GM21723 (cell line): Measurements from ENCODE around the gene SNX32.
"Not testable (repeated sequence)": the region's sequence is repeated elsewhere in the genome, so short reads cannot be mapped to it uniquely, and the experiment has no call there.

ENCODE experiments used
- ATAC-seq: cut with Tn5 transposase; IDR thresholded peaks from one replicate; pipeline ENCODE4 v1.9.1; 2021; ENCODE audit warnings: mild to moderate bottlenecking, moderate library complexity; ENCODE audit not compliant: unreplicated experiment

The SNX32 gene

DNA sequence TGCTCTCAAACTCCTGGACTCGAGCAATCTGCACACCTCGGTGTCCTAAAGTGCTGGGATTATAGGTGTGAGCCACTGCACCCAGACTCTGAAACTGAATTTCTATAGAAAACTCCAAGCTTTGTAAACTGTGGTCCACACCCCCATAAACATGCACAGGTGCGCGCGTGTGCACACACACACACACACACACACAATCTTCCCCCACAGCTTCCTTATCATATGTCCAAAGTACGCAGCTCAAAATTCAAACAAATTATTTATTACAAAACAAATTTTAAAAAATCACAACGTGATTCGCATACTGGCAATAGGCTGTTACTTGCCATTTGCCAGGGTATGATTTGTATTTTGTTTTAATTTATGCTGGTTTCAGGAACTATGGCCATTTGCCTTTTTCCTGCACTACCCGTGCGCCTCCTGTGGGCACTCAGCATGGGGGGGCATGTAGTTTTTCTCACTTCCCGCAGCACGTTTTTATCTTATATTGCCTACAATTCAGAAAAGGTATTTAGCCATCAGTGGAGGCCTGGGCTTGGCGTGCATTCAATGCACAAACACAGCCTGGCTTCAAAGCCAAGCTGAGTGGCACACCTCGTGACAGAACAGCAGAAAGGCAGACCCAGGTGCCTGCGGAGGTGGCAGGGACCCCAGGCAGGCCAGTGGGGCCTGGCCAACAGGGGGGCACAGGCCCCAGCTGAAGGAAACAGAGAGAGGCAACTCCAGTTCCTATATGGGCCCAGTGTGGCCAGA is 10.8 kb upstream of the SNX32 start:
- ATAC-seq = no peak

DNA sequence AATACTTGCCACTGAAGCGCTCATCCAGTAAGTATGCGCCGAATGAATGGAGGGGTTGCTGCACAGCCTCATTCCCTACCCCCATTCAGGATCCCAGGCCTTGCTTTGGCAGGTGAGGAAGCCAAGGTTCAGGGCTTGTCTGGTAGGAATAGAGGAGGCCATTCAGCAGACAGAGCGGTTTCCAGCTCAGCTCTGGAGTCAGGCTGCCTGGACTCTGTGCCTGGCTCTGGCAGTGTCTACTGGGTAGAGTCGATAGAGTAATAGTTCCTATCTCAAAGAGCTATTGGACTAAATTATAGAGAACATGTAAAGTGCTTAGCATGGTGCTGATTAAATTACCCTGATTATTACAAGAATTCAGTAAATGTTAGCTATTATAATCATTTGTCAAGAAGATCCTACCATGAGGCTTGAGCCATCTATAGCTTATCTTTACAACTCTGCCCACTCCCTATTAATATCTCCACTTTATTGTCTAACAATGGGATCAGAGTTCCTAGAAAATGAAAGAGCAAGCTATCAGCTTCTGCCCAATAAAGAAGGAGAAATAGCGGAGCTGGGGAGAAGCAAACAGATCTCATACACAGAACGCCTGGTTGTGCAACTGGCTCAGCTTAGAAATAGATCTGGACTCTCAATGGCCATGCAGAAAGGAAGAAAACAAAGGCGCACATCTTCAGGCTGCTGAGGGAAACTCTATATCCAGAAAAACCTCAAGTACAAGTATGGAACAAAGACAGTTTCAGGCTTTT is 6.6 kb upstream of the SNX32 start:
- no peak for ATAC-seq

DNA sequence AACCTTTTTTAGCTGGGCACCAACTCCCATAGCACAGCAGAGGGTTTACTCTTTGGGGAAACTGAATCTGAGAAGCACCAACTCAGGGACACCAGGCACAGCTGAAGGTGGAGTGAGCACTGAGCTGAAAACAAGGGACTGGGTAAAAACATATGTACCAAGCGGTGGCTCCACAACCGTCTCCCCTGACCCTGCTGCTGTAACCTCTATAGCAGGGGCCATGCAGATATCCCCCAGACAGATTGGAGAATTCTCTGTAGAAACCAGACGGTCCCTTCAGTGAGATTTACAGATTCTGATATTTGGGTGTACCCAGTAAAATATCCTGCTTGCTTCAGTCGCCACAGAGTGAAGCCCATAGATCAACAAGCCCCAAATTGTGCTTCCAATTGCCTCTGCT is 4.3 kb upstream of the SNX32 start:
- ATAC-seq = no peak

DNA sequence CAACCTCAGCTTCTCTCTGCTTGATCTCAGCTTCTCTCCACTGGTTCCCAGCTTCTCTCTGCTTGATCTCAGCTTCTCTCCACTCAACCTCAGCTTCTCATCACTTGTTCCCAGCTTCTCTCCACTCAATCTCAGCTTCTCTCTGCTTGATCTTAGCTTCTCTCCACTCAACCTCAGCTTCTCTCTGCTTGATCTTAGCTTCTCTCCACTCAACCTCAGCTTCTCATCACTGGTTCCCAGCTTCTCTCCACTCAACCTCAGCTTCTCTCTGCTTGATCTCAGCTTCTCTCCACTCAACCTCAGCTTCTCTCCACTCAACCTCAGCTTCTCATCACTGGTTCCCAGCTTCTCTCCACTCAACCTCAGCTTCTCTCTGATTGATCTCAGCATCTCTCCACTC is 1.5 kb upstream of the SNX32 start:
- ATAC-seq = not testable (repeated sequence)

DNA sequence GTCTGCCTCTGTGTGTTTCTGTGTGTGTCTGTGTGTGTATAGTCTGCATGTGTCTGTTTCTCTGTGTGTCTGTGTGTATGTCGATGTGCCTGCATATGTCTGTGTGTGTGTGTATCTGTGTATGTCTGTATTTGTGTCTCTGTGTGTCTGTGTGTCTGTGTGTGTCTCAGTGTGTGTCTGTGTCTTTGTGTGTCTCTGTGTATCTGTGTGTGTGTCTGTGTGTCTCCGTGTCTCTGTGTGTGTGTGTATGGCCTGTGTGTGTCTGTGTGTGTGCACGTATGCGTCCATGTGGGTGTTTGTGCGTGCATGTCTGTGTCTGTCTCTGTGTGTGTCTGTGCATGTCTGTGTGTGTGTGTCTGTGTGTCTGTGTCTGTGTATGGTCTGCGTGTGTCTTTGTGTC is 439 bp downstream of the SNX32 start:
- ATAC-seq = no peak

DNA sequence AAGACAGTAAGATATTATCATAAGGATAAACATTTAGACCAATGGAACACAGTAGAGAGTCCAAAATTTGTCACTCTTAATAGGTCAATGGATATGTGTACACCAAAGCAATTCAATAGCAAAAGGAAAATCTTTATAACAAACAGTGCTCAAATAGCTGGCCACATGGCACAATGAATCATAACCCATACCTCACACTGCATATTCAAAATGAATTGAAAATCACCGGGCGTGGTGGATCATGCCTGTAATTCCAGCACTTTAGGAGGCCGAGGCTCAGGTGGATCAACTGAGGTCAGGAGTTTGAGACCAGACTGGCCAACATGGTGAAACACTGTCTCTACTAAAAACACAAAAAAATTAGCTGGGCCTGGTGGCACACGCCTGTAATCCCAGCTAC is 8.4 kb downstream of the SNX32 start:
- ATAC-seq = no peak

DNA sequence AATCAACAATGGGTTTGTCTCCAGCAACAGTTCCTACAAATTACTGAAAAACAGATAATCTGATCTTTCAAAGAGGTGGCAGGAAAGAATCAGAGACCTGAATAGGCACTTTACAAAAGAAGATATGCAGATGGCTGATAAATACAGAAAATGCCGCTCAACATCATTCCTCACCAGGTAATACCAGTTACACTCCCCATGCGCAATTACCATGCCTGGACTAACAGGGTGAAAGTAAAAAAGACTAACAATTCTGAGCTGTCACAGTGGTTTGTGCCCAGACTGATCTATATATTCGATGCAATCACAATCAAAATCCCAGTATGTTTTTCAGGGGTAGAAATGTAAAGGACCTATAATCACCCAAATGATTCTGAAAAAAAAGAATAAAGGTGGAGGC is 10.0 kb downstream of the SNX32 start:
- no peak for ATAC-seq

DNA sequence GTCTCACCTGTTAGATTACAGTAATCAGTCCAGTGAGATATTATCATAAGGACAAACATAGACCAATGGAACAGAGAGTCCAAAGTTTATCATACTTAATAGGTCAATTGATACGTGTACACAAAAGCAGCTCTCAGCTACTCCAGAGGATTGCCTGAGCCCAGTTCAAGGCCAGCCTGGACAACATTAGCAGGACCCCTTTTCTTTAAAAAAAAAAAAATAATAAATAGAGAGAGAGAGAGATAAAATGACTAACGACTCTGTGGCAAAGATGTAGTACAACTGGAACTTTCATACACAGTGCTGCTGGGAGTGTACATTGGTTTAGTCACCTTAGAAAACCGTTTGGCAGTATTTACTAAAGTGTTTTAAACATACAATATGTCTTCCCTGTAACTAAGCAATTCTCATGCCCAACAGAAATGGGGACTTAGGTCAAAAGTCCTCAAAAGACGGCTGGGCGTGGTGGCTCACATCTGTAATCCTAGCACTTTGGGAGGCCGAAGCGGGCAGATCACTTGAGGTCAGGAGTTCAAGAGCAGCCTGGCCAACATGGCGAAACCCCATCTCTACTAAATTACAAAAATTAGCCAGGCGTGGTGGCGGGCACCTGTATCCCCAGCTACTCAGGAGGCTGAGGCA is 10.6 kb downstream of the SNX32 start:
- ATAC-seq = no peak

DNA sequence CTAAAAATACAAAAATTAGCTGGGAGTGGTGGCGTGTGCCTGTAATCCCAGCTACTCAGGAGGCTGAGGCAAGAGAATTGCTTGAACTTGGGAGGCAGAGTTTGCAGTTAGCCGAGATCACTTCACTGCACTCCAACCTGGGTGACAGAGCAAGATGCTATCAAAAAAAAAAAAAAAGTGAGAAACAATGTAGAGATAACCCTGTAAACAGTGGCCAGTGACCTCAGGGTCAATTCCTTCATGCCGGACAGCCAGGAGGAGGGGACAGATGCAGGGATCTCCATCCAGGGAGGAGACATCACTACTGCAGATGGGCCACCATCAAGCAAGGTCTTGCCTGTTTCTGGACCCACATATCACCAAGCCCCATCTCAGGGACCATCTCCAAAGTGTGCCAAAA is 14.0 kb downstream of the SNX32 start:
- ATAC-seq = no peak

DNA sequence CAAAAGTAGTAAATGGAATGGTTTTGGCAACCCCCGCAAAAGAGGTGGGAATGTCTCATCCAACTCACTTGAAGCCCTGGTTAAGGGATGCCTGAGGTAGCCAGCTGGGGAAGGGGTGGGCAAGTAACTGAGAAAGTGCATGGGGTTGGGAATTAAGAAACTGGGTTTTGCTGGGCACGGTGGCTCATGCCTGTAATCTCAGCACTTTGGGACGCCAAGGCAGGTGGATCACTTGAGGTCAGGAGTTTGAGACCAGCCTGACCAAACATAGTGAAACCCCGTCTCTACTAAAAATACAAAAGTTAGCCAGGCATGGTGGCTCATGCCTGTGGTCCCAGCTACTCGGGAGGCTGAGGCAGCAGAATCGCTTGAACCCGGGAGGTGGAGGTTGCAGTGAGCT is 14.9 kb downstream of the SNX32 start:
- not testable (repeated sequence) for ATAC-seq

DNA sequence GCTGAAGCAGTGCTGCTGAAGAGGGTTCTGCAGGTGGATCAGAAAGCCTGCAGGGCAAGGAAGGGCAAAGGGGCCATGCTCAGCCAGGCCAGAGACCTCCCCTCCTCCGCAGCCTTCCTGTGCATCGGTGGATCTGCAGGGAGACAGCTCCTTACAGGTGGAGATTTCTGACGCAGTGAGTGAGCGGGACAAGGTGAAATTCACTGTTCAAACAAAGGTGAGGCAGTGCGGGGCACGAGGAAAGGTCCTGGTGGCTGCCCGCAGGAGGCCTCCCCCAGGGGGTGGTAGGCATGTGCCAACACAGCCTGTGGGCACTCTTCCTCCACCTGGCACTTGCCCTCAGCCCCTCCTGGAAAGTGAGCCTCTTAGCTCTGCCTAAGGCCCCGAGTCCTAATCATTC is 15.6 kb downstream of the SNX32 start:
- ATAC-seq = no peak

DNA sequence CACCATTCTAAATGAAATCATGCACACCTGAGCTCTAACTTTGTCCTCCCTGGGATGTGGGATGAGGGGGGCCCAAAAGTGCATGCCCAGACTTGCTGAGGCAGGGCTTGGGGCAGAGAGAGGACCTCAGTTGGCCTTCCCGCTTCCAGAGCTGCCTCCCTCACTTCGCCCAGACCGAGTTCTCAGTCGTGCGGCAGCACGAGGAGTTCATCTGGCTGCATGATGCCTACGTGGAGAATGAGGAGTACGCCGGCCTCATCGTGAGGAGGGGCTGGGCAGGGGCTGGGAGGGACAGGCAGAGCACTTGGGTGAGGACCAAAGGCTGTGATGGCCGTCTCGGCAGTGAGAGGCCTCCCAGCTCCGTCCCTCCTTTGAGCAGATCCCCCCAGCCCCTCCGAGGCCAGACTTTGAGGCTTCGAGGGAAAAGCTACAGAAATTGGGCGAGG is 16.0 kb downstream of the SNX32 start:
- ATAC-seq = no peak

DNA sequence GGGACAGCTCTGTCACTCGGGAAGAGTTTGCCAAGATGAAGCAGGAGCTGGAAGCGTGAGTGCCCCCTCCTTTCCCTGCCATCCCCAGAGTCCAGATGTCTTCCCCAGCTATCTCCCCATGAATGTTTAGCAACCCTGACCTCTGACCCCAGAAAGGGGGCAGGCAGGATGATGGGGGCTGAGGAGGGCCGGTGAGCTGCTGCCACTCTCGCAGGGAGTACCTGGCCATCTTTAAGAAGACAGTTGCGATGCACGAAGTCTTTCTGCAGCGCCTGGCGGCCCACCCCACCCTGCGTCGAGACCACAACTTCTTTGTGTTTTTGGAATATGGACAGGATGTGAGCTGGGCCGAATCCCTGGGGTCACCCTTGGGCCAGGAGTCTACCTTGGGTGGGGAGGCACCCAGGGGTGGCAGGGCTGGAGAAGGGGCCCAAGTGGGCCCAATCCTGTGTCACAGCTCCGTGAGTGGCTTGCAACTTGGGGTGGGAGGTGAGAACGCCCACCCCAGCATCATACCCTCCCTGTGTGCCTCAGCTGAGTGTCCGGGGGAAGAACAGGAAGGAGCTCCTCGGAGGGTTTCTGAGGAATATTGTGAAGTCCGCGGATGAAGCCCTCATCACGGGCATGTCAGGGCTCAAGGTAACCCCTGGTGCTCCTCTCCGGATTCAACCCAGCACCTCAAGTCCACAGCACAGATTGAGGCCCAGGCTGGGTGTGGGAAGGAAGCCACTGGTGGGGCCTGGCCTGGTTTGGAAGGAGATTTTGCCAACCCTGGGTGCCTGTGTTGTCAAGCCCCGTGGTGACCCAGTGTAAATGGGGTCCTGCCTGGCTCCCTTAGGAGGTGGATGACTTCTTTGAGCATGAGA is 16.7 kb downstream of the SNX32 start:
- ATAC-seq = no peak

DNA sequence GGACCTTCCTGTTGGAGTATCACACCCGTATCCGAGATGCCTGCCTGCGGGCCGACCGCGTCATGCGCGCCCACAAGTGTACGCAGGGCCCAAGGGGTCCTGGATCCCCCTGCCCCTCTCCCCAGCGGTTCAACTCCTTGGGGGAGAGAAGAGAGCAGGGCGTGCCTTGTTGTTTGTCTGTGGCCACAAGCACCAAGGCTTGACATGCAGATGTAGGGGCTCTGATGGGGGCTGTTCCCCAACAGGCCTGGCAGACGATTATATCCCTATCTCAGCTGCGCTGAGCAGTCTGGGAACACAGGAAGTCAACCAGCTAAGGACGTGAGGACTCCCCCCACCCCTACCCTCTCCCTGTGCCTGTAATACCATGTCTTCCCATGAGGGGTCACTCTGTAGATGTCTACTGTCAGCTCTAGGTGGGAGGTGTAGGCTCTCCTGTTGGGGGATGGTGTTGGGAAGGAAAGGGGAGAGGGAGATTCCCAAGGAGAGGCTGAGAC is 17.4 kb downstream of the SNX32 start:
- ATAC-seq = no peak

DNA sequence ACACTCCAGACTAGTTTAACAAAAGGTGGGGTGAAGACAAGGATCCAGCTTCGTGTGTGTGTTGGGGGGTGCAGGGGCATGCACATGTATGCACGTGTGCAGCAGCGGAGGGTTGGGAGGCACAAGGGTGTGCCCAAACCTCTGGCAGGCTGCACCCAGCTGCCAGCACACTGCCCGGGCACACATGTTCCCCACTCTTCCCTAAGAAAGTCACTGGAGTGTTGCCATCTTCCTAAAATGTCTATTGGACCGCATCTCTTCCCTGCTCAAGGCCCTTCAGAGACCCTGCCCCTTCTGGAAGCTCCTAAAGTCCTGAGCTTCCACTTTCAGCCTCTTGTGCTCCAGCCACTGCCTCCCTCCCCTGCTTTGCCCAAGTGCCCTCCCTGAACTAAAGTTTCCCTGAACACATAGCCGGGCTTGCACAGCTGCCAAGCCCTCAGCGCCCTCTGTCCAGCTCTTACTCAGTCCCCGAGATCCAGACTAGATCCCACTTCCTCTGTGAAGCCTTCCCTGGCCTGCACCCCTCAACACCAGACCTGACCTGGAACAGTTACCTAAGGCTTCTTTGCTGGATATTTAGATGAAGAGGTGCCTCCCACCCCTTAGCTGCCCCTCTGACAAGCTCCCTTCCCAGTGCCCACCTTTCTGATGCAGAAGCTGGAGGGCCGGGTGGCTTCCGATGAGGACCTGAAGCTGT is 18.2 kb downstream of the SNX32 start:
- ATAC-seq = no peak

DNA sequence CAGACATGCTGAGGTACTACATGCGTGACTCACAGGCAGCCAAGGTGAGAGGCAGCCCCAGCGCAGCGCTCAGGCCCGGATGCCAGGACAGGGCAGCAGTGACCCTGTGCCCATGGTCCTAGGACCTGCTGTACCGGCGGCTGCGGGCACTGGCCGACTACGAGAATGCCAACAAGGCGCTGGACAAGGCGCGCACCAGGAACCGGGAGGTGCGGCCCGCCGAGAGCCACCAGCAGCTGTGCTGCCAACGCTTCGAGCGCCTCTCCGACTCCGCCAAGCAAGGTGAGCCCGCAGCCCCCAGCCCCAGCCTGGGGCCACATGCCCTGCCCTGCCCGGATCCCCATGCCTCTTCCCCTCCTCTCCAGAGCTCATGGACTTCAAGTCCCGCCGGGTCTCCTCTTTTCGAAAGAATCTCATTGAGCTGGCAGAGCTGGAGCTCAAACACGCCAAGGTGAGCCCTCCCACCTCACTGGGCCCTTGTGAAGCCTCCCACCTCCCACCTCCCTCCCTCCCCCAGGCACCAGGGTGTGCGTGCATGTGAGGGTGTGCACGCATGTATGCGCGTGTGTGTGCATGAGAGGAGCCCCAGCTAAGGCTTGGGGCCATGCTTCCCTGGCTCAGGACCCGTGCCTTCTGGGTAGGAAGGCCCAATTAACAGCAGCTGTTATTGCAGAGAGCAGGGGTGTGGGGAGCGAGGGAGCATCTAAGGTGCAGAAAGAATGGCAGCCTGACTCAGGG is 18.9 kb downstream of the SNX32 start:
- ATAC-seq = no peak

DNA sequence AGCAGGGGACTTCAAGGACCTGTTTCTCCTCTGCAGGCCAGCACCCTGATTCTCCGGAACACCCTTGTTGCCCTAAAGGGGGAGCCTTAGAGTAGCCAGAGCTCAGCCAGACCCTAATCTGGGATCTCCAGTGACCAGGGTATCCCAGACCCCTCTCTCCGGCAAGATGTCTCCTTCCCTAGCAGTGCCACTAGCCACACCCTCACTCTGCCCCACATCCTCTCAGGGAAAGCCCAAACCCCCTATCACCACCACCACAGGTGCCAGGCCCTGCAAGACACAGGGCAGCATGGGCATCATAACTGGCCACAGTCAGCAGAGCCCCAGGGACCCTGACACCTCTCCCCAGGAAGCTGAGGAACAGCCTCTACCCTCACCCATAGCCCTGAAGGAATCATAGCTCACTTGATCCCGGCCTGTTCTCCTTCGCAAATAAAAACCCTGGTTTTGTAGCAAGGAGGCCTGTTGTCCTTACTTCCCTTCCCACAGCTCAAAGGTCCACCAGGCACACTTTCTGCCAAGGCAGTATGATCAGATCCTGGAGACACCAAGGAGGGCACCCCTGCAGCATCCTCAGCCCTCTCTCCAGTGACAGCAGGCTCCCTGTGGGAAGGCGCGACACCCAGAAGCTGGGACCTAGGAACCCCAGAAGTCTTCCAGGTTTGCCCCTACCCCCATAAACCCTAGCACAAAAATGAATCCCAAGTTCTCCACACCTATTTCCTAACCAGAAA is 19.6 kb downstream of the SNX32 start:
- ATAC-seq = no peak

DNA sequence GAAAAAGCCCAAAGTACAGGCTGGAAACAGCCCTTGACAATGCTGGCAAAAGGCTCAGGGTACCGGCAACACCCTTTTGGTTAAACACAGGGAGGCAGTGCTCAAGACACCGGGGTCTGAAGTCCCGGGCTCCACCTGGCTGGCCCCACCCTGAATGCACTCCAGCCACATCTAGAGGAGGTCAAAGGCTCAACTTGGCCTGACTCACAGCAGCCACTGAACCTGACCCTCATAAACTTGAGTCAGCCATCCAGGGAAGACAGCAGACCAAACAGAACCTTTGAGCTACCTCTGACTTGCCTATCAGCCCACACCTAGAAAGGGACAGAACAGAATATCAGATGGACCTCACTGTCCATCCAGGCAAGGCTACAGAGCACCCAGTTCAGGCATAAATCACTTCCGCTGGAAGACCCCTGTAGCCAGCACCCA is 20.4 kb downstream of the SNX32 start:
- ATAC-seq = no peak
